ENCODE data around the gene KDM4F.
"Not testable (repeated sequence)": the region's sequence is repeated elsewhere in the genome, so short reads cannot be mapped to it uniquely, and the experiment has no call there.

KDM4F gene

GRCh38 chr11:95049122-95049521 lies at the start of gene KDM4F:
Gene KDM4F, plus strand, starts transcription at chr11:95049422.
- not testable (repeated sequence) for DNase-seq (ENCODE audit: low spot score)

DNA sequence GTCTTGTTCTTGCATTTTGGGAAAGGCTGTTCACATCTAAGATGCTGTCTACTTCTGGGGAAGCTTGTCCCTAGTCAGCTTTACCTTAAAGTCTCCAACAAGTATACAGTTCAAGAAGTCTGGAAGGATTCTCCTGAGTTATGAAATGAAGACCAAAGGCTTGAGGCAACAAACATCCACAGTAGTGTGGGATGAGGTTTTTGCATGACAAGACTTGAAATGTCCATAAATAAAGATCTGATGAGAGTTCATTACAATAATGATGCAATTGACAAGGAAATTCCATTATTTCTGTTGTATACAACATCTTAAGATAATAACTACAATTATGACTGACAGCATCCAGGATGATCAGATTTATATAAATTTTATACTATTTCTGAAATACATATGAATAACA lies 45.5 kb upstream of the KDM4F start:
- no peak for DNase-seq (ENCODE audit: low spot score)

DNA sequence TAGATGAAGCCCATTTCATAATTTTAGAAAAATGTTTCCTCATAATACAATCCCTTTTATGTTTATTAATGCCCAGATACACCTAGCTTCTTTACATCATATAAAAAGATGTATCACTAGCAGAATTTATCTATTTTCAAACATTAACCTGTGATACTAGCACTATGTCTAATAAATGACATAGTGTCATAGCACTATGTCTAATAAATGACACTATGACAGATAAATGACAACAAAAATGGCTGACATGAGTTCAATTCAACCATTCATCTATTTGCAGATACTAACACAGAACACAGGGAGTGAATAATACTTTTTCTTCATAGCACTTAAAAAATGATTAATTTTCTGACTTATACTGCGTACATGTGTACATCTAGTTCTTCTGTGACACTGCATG lies 43.6 kb upstream of the KDM4F start:
- DNase-seq (ENCODE audit: low spot score): no peak

DNA sequence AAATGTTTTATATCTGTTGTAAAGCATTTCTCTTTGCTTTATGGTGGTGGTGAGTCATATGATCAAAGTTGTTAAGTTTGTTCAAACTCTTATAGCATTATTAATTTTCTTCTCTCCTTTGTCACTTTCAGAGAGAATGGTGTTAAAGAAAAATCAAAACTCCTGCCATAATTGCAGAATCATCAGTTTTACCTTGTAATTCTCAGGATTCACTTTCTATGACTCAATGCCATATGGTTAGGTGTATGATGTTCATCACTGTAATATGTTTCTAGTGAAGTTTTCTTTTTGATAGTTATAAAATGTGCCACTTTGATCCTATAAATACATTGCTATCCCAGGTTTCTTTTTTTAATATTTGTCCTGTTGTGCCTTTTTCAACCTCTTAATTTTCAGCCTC lies 37.8 kb upstream of the KDM4F start:
- DNase-seq (ENCODE audit: low spot score): no peak

DNA sequence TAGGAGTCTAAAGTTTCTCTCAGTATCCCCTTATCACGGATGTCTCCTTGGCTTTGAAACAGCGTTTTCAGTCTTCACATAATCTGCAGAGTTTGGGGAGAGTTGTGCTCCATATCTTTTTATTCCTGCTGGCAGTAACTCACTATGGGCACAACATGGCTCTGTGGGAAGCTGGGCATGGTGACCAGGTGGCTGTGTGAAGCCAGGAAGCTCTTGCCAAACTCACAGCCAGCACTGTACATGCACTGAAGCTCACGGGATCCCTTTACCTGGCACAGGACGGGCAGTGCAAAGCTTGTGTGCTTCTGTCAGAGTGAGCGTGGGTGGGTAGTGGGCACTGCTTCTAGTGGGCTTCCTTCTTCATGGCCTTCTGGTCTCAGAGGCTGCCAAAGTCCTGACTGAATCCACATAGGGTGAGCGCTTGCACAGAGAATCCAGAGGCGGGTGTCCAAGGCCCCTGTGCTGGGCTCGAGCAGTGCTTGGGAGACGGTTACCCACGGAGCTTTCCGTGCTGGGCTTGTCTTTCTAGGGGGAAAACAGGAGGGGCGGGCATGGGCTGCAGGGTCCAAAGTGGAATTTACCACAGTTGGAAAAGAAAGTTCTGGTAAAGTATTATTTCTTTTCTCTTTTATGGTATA lies 34.9 kb upstream of the KDM4F start:
- no peak for DNase-seq (ENCODE audit: low spot score)

GRCh38 chr11:95016139-95016538 lies 33.1 kb upstream of the KDM4F start:
- DNase-seq (ENCODE audit: low spot score): no peak

- DNase-seq (ENCODE audit: low spot score): not testable (repeated sequence)
Observed at GRCh38 chr11:95021468-95021867, 27.8 kb upstream of the KDM4F start.

DNA sequence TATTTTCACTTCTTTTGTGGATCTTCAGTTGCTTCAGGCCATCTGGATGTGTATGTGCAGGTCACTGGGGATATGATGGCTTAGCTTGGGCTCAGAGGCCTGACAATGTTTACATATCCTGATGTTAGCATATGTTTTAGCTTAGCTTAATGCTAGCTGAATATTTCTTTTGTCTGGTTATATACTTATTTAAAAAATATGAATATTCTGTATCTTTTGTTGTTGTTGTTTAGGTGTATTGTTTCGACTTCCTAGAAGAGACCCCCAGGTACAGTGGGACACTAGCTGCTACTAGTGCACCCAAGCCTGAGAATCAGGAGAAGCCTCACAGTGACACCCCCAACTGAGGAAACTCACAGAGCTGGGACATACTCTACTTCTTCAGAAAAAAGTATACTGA lies 24.3 kb upstream of the KDM4F start, which contains the start of gene KDM4E:
TSS of gene KDM4E (plus strand) at position 301 of the 400 bp plus-strand sequence. CDS start 300 bp downstream, outside the sequence.
- no peak for DNase-seq (ENCODE audit: low spot score)

DNA sequence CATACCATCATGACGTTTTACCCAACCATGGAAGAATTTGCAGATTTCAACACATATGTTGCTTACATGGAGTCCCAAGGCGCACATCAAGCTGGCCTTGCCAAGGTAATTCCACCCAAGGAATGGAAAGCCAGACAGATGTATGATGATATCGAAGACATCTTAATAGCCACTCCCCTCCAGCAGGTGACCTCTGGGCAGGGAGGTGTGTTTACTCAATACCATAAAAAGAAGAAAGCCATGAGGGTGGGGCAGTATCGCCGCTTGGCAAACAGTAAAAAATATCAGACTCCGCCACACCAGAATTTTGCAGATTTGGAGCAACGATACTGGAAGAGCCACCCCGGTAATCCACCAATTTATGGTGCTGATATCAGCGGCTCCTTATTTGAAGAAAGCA lies 23.6 kb upstream of the KDM4F start:
- not testable (repeated sequence) for DNase-seq (ENCODE audit: low spot score)

DNA sequence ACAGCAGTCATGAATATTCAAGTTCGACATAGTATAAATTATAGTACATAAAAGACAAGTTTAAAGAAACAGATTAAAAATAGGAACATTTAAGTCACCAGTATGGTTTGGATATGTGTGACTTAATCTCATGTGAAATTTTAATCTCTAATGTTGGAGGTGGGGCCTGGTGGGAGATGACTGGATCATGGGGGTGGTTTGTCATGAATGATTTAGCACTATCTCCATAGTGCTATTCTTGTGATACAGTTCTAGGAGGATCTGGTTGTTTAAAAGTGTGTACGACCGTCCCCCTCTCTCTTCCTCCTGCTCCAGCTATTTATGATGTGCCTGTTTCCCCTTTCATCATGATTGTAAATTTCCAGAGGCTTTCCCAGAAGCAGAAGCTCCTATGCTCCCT lies 20.9 kb upstream of the KDM4F start:
- no peak for DNase-seq (ENCODE audit: low spot score)

DNA sequence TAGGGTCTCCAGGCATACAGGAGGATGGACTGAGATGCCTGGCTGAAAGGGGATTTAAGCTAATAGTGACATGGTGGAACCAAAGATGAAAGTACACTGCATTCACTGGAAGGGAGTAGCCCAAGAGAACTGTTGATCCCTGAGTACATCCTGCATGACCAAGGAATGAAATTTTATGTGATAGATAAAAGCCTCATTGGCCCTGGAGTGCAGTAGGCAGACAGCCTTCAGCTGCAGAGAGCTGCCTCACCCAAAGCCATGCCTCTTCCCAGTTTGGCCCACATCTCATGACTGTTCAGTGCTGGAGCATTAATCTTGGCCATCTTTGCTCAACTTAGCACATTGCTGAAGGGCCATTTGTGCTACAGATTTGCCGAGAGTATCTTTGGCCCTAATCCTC lies 16.2 kb upstream of the KDM4F start:
- DNase-seq (ENCODE audit: low spot score): no peak

- DNase-seq (ENCODE audit: low spot score): no peak
Observed at GRCh38 chr11:95035316-95035715, 13.9 kb upstream of the KDM4F start.

GRCh38 chr11:95037356-95038035 lies 11.7 kb upstream of the KDM4F start:
- not testable (repeated sequence) for DNase-seq (ENCODE audit: low spot score)

DNA sequence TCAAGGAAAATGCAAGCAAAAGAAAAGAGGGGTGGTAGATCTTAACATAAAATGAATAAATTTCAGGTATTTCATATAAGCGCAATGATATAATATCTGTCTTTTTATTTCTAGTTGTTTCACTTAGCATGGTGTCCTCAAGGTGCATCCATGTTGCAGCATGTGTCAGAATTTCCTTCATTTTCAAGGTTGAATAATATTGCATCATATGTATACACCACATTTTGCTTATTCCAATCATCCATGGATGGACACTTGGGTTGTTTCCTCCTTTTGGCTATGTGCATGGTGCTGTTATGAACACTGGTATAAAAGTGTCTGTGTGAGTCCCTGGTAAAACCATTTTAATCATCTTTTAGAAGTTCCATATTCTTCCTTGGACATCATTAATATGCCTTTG lies 7.0 kb upstream of the KDM4F start:
- DNase-seq (ENCODE audit: low spot score): no peak

DNA sequence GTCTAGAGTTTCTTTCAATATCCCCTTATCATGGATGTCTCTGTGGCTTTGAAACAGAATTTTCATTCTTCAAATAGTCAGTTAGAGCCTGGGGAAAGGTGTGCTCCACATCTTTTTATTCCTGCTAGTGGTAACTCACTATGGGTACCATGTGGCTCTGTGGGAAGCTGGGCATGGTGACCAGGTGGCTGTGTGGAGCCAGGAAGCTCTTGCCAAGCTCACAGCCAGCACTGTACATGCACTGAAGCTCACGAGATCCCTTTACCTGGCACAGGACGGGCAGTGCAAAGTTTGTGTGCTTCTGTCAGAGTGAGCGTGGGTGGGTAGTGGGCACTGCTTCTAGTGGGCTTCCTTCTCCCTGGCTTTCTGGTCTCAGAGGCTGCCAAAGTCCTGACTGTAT lies 6.3 kb upstream of the KDM4F start:
- no peak for DNase-seq (ENCODE audit: low spot score)

GRCh38 chr11:95044010-95044409 lies 5.2 kb upstream of the KDM4F start:
- no peak for DNase-seq (ENCODE audit: low spot score)

DNA sequence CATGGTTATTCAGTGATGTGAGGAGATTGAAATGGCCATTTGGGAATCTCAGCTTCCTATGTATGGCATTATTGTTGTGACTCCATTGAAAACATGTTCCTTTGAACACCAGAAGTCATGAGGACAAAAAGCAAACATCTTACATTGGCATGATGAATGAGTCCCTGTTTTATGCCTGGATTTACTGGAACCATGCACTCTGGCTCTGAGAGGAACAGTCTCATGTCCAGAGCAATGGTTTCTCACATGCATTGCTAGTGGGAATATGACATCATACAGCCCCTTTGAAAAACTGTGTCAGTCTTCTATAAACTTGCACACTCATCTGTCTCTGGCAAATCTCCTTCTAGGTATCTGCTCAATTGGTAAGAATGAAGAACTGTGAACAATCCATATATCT lies 3.4 kb upstream of the KDM4F start:
- DNase-seq (ENCODE audit: low spot score): no peak

DNA sequence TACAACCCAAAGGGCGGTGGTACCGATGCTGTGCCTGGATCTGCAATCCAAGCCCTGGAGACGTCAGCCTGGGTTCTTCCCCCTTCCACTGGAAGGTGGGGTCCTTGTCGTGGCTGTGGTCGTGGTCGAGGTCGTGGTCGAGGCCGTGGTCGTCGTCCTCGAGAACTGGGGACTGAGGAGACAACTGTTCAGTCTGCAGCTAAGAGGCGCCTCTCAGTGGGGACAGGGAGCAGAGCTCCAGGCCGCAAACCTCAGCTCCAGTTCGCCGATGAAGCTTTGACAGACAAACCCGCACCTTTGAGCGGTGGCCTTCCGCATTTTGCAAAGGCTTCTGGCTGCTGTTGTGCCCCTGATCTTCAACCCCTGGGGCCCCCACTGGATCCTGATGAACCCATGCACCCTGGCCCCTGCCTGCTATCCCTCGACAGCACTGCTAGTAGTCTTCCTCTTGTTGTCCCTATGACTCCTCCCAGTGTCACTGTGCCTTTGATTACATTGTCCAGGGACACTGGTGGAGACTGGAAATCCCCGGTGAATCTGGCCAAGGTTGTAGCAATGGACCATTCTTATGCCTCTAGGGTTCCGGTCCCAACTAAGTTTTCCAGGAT lies 1.5 kb downstream of the KDM4F start:
- no peak for DNase-seq (ENCODE audit: low spot score)

GRCh38 chr11:95054356-95054755 lies 5.1 kb downstream of the KDM4F start:
- DNase-seq (ENCODE audit: low spot score): no peak

- no peak for DNase-seq (ENCODE audit: low spot score)
Observed at GRCh38 chr11:95055283-95055897, 6.2 kb downstream of the KDM4F start.

DNA sequence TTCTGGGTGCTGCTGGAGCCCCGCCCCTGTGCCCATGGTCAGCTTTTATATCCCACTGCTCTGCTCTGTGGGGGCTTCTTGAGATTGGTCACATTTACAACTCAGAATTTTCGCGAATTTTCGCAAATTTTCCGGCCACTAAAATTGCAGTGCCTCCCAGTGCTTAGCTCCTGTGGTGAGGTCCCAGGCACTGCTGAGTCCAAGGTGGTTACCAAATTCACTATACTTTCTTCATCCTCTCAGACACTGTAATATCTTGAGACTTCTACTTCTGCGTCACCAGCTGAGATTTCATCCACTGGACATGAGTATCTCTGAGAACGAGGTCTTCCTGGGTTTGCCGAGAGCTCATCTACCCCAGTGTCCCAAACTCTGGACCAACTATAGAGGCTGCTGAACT lies 8.7 kb downstream of the KDM4F start:
- no peak for DNase-seq (ENCODE audit: low spot score)

GRCh38 chr11:95058621-95059020 lies 9.4 kb downstream of the KDM4F start:
- no peak for DNase-seq (ENCODE audit: low spot score)

- no peak for DNase-seq (ENCODE audit: low spot score)
Observed at GRCh38 chr11:95059046-95059445, 9.8 kb downstream of the KDM4F start.

Measured in CD4-positive, alpha-beta T cell treated with Interleukin-6 at 100 ng/mL for 8 hours (primary cell).